ENCODE data around the gene PRPF19.
A peak's percentile ranks its signal among the peaks of the same experiment; 100 is the strongest.

Gene PRPF19

DNA sequence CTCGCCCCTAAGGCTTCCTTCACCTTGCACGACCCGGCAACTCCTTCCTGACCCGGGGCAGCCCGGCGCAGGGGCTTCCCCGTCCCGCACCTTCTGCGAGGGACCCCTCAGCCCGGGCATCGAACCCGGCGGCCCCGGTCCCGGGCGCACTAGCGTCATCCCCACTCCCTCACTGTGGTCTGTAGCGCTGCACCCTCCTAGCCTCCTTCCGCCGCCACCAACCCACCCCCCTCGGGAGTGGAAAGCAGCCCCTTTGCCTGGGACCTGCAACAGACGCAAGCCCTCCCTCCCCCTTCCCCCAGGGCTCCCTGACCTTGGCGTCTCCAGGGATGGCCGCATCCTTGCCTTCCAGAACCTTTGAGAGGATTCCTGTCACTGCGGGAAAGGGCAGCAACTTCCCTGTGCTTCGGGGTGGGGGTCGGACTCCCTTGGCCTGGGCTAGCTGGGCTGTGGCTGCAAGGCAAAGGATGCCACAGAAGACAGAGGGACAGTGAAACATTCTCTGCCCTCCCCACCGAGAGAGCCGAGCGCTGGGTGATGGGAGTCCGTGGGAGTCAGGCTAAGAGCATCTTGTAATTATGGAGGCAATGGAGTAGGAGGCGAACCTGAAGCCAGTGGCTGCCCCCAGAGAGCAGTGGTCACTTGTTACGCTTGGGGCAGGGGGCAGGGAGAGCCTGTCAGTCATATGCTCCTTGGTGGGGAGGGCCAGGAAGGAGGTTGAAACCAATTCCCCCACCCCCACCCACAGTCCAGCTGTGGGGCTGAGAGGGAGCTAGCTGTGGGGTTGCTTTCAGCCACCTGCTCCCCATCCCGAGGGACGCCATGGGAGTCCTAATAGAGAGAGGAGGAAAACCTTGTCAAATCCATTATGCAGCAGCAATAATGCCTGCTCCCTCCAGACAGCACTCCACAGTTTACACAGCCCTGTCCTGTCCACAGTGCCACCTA lies 18.8 kb upstream of the PRPF19 start:
- in situ Hi-C loops (cut with MboI; ENCODE audit: low pct_unique_long_range_greater_than_20kb, low sequenced_read_pairs, unreplicated experiment), result no loop called here
- DNase-seq (ENCODE audit: low spot score), result no peak
- TF ChIP-seq, protein P1, sequence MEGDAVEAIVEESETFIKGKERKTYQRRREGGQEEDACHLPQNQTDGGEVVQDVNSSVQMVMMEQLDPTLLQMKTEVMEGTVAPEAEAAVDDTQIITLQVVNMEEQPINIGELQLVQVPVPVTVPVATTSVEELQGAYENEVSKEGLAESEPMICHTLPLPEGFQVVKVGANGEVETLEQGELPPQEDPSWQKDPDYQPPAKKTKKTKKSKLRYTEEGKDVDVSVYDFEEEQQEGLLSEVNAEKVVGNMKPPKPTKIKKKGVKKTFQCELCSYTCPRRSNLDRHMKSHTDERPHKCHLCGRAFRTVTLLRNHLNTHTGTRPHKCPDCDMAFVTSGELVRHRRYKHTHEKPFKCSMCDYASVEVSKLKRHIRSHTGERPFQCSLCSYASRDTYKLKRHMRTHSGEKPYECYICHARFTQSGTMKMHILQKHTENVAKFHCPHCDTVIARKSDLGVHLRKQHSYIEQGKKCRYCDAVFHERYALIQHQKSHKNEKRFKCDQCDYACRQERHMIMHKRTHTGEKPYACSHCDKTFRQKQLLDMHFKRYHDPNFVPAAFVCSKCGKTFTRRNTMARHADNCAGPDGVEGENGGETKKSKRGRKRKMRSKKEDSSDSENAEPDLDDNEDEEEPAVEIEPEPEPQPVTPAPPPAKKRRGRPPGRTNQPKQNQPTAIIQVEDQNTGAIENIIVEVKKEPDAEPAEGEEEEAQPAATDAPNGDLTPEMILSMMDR (IDR thresholded peaks at IDR 0.05; ENCODE audit: extremely low read depth, insufficient read depth, missing control alignments), result no peak

DNA sequence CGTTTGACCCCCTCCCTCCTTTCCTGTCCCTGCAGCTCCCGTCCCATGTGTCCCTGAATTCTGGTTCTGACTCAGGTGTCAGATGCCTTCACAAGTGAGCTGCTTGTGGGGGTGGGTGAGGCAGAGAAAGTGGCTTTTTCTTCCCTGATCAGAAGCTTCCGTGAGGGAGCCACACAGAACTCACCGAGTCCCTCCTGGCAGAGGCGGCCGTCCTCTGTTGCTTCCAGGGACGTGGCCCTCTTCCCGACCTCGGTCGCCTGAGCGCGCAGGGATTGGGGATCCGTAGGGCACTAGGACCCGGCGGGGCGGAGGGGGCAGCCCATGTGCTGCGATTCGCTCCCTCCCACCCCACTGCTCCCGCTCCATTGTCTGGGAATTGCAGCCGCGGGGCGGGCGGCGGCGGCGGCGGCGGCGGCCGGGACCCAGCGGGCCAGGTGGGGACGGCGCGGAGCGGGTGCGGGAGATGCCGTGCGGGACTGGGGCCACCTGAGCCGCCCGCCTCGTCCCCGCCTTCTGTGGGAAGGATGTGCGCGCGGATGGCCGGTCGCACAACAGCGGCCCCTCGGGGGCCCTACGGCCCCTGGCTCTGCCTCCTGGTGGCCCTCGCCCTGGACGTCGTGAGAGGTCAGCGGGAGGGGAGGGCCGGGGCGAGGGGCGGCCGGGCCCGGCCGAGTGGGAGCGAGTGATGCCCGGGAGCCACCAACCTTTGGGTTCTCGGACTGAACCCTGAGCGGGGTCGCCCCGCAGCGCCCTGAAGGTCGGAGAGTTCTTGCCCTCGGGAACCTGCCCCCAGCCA lies 17.9 kb upstream of the PRPF19 start, which contains the start of gene TMEM132A:
Gene TMEM132A, plus strand, starts transcription at position 351 of the 796 bp plus-strand sequence. Its CDS starts 174 bp downstream, at position 525.
- in situ Hi-C loops (cut with MboI; ENCODE audit: low pct_unique_long_range_greater_than_20kb, low sequenced_read_pairs, unreplicated experiment), result no loop called here
- DNase-seq (ENCODE audit: low spot score), result peak; percentile 83
- TF ChIP-seq, protein P1 (IDR thresholded peaks at IDR 0.05; ENCODE audit: extremely low read depth, insufficient read depth, missing control alignments), result no peak

DNA sequence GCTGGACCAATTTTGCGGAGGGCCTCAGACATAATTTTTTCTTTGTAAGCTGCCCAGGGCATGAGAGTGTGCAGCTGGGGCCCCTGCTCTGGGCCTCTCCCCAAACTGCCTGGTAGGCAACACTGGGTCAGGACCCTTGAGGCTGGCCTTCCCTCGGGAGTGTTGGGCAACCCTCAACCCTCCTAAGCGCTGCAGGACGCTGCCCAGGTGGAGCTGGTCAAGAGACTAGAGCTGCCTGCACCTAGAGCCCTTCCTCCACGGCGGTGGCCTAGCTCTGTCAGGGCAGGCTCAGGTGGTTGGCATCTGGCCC lies 17.4 kb upstream of the PRPF19 start:
- DNase-seq (ENCODE audit: low spot score), result no peak
- TF ChIP-seq, protein P1 (IDR thresholded peaks at IDR 0.05; ENCODE audit: extremely low read depth, insufficient read depth, missing control alignments), result no peak
- in situ Hi-C loops (cut with MboI; ENCODE audit: low pct_unique_long_range_greater_than_20kb, low sequenced_read_pairs, unreplicated experiment), result no loop called here

DNA sequence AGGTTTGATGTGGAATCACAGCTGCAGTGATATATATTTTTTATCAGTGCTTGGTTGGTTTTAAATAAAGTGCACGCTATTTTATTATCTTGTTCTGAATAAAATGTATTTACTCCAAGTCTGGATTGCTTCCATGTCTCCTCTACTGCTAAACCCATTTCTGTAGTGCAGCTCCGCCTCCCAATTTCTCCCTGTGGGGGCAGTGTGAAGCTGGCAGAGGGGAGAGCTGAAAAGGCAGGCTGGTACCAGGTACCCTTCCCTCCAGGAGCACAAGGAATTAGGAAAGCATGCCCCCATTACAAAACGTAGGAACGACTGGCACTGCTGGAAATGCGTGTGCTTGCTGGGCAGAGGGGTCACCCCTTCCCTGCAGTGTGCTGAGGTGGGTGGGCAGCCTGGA lies 16.9 kb upstream of the PRPF19 start:
- DNase-seq (ENCODE audit: low spot score), result no peak
- in situ Hi-C loops (cut with MboI; ENCODE audit: low pct_unique_long_range_greater_than_20kb, low sequenced_read_pairs, unreplicated experiment), result no loop called here
- TF ChIP-seq, protein P1 (IDR thresholded peaks at IDR 0.05; ENCODE audit: extremely low read depth, insufficient read depth, missing control alignments), result no peak

DNA sequence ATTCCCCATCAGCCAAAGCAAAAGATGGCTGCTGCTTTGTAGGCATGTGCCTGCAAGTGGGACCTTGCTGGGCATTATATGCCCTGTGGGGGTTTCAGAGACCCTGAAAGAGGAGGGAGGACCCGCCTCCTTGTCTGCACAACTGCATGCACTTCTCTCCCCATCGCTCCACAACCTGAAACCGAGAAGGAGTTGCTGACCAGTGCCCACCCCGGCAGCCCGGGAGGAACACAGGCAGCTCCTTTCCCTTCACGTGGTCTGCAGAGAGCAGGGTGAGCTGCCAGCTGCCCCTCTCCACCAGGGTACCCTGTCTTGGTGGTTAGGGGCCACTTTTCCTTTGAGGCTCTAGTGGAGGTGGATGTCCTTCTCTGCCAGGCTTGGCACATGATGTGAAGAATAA lies 16.5 kb upstream of the PRPF19 start:
- DNase-seq (ENCODE audit: low spot score), result no peak
- in situ Hi-C loops (cut with MboI; ENCODE audit: low pct_unique_long_range_greater_than_20kb, low sequenced_read_pairs, unreplicated experiment), result no loop called here
- TF ChIP-seq, protein P1 (IDR thresholded peaks at IDR 0.05; ENCODE audit: extremely low read depth, insufficient read depth, missing control alignments), result no peak

DNA sequence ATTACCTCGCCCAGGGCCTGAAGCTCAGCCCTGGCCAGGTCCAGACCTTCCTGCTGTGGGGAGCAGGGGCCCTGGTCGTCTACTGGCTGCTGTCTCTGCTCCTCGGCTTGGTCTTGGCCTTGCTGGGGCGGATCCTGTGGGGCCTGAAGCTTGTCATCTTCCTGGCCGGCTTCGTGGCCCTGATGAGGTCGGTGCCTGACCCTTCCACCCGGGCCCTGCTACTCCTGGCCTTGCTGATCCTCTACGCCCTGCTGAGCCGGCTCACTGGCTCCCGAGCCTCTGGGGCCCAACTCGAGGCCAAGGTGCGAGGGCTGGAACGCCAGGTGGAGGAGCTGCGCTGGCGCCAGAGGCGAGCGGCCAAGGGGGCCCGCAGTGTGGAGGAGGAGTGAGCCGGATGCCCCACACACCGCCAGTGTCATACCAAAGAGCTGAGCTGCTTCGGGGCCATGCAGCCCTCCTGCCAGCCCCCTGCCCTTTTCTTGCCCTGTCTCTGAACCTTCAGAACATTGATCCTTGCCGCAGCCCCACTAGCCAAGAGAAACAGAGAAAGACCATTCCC lies 15.5 kb upstream of the PRPF19 start:
- in situ Hi-C loops (cut with MboI; ENCODE audit: low pct_unique_long_range_greater_than_20kb, low sequenced_read_pairs, unreplicated experiment), result no loop called here
- TF ChIP-seq, protein P1 (IDR thresholded peaks at IDR 0.05; ENCODE audit: extremely low read depth, insufficient read depth, missing control alignments), result no peak
- DNase-seq (ENCODE audit: low spot score), result no peak

Measured in GM13977 (cell line).